ENCODE results near the gene DNAH7. TPM values are rescaled to one million over a fixed set of nuclear protein-coding genes. Genes with fewer than 3 reads are reported as not detected.

Gene DNAH7
- total RNA-seq, 4 donors from 2014 or later, result 1.6 to 5.0 (median 3.0) TPM

DNA sequence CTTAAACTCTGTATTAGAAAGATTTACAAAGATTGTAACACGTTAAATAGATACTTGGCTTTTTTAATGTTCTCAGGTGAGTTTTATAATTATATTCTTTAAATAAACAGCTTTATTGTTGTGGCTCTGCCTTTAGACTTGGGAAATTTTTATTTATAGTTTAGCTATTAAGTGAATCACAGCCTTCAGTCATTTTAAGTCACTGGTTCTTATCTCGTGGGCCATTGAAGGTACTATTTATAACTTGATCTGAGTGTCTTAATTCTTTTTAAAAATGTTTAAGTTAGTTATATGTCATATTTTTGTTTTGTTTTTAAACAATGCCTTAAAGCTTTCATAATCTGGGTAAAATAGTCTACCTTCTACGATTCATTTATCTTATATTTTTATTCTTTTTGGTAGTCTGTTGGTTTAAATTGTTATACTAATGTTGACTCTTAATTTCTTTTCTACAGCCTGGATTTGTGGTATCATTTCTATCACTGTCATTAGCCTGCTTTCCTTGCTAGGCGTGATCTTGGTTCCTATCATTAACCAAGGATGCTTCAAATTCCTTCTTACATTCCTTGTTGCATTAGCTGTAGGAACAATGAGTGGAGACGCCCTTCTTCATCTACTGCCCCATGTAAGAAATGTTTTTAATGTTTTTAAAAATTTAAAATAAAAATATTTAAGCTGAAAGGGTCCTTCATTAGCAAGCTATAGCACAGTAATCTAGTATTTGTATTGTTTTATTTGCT, 362.3 kb downstream of the DNAH7 start:
- WGBS, 2 donors, result 79 to 80% methylated on average over 5 of the region's 5 CpGs
- DNase-seq (ENCODE audit: low spot score in 2 of 2), result no peak
- H3K36me3 ChIP-seq, result peaks cover 0 to 27% (median 0%) of the 10 kb centered on the region in 3 donors
- H3K27me3 ChIP-seq, result no peaks in the 10 kb centered on the region
- H3K4me1 ChIP-seq, result no peaks in the 10 kb centered on the region
- H3K9me3 ChIP-seq, result peaks cover 0 to 5% (median 0%) of the 10 kb centered on the region in 4 donors
- H3K27ac ChIP-seq, result no peak overlapping the region
- H3K4me3 ChIP-seq, result no peak overlapping the region
- TF ChIP-seq, protein P1, sequence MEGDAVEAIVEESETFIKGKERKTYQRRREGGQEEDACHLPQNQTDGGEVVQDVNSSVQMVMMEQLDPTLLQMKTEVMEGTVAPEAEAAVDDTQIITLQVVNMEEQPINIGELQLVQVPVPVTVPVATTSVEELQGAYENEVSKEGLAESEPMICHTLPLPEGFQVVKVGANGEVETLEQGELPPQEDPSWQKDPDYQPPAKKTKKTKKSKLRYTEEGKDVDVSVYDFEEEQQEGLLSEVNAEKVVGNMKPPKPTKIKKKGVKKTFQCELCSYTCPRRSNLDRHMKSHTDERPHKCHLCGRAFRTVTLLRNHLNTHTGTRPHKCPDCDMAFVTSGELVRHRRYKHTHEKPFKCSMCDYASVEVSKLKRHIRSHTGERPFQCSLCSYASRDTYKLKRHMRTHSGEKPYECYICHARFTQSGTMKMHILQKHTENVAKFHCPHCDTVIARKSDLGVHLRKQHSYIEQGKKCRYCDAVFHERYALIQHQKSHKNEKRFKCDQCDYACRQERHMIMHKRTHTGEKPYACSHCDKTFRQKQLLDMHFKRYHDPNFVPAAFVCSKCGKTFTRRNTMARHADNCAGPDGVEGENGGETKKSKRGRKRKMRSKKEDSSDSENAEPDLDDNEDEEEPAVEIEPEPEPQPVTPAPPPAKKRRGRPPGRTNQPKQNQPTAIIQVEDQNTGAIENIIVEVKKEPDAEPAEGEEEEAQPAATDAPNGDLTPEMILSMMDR (IDR thresholded peaks at IDR 0.05), result no peak
- no peak for TF ChIP-seq EP300 (IDR thresholded peaks at IDR 0.05)
- no peak for TF ChIP-seq POLR2A (IDR thresholded peaks at IDR 0.05)

DNA sequence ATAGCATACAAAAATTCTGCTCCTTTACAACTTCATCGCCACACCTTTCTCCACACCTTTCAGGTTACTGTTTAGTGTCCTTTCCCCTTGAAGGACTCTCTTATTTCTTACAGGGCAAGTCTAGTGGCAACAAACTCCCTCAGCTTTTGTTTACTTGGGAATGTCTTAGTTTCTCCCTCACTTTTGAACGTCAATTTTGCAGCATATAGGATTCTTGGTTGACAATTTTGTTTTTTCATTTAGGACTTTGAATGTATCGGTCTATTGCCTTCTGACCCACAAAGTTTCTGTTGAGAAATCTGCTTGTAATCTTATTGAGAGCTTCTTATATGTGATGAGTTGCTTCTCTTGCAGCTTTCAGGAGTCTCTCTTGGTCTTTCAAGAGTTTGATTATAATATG, 368.2 kb downstream of the DNAH7 start:
- Histone ChIP-seq H3K9me3 (peaks cover 0 to 29% (median 6%) of the 10 kb centered on the region in 4 donors), H3K36me3 (peaks cover 0 to 22% (median 0%) of the 10 kb centered on the region in 3 donors), H3K27ac (no peak overlapping the region), H3K4me3 (no peak overlapping the region), H3K27me3 (no peaks in the 10 kb centered on the region), H3K4me1 (no peaks in the 10 kb centered on the region)
- 65 to 97% methylated on average over 2 to 3 of the region's 3 CpGs for WGBS, 2 donors
- TF ChIP-seq EP300 (IDR thresholded peaks at IDR 0.05) (no peak), POLR2A (IDR thresholded peaks at IDR 0.05) (no peak)
- TF ChIP-seq, protein P1 (IDR thresholded peaks at IDR 0.05), result no peak
- DNase-seq (ENCODE audit: low spot score in 2 of 2), result no peak

DNA sequence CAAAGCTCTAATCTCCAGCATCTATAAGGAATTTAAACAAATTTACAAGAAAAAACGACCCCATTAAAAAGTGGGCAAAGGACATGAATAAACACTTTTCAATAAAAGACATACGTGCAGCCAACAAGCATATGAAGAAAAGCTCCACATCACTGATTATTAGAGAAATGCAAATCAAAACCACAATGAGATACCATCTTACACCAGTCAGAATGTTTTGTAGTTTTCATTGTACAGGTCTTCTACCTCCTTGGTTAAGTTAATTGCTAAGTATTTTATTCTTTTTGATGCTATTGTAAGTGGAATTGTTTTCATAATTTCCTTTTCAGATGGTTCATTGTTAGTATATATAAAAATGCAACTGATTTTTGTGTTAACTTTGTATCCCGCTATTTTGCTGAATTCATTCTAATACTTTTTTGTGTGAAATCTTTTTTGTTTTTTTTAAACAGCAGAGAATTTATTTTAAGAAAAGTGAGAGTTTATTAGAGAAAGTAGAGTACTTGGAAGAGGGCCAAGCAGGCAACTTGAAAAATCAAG, 370.9 kb downstream of the DNAH7 start:
- H3K36me3 ChIP-seq, result peaks cover 0 to 33% (median 0%) of the 10 kb centered on the region in 3 donors
- TF ChIP-seq POLR2A (IDR thresholded peaks at IDR 0.05) (no peak), EP300 (IDR thresholded peaks at IDR 0.05) (no peak)
- TF ChIP-seq, protein P1 (IDR thresholded peaks at IDR 0.05), result no peak
- 80 to 87% methylated on average over 3 of the region's 3 CpGs for WGBS, 2 donors

DNA sequence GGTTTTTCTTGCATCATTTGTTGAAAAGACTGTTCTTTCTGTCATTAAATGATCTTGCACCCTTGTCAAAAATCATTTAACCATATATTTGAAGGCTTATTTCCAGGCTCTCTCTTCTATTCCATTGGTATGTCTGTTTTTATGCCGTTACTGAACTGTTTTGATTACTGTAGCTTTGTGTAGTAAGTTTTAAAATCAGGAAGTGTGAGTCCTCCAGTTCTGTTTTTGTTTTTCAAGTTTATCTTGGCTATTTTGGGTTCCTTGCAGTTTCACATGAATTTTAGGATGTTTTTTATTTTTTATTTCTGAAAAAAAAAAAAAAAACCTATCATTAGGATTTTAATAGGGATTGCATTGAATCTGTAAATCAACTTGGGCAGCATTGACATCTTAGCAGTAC, 372.6 kb downstream of the DNAH7 start:
- DNase-seq (ENCODE audit: low spot score in 2 of 2), result no peak
- no peak for TF ChIP-seq EP300 (IDR thresholded peaks at IDR 0.05)
- TF ChIP-seq, protein P1 (IDR thresholded peaks at IDR 0.05), result no peak
- no peaks in the 10 kb centered on the region for H3K4me1 ChIP-seq
- no peaks in the 10 kb centered on the region for H3K27me3 ChIP-seq
- H3K9me3 ChIP-seq, result peaks cover 0 to 35% (median 6%) of the 10 kb centered on the region in 4 donors
- peaks cover 0 to 43% (median 0%) of the 10 kb centered on the region in 3 donors for H3K36me3 ChIP-seq
- no peak overlapping the region for H3K4me3 ChIP-seq
- no peak overlapping the region for H3K27ac ChIP-seq
- 90 to 96% methylated on average over 1 of the region's 1 CpG for WGBS, 2 donors

More for the DNA sequence above, 370.9 kb downstream of the DNAH7 start:
- Histone ChIP-seq H3K4me1 (no peaks in the 10 kb centered on the region), H3K9me3 (peaks cover 0 to 31% (median 6%) of the 10 kb centered on the region in 4 donors), H3K4me3 (no peak overlapping the region), H3K27ac (no peak overlapping the region), H3K27me3 (no peaks in the 10 kb centered on the region)
- DNase-seq (ENCODE audit: low spot score in 2 of 2), result no peak

DNA sequence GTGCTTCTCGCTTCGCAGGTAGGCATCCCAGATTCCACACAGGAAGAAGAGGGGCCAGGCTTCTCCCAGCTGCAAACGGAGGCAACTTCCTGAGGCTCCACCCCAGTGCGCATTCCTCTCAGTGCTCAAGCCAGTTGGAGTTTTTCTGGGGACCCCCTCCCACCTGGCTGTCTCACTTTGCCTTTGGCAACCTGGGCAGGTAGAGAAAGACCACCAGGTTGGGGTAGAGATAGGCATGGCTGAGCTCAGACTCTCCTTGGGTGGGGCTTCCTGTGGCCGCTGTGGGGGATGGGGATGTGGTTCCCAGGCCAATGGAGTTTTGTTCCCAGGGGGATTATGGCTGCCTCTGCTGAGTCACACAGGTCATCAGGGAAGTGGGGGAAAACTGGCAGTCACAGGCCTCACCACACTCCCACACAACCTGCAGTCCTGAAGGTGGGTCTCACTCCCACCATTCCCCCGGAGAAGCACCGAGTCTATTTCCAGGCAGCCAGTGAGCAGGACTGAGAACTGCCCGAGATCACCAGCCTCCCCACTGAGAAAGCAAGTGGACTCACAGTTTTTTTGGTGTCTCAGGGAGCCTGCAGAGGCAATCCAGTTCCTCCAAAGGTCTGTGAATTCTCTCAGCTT, 373.5 kb downstream of the DNAH7 start:
- TF ChIP-seq, protein P1 (IDR thresholded peaks at IDR 0.05), result no peak
- TF ChIP-seq POLR2A (IDR thresholded peaks at IDR 0.05), result no peak
- no peak for TF ChIP-seq EP300 (IDR thresholded peaks at IDR 0.05)
- 86 to 91% methylated on average over 8 of the region's 8 CpGs for WGBS, 2 donors
- no peak overlapping the region for H3K27ac ChIP-seq
- no peaks in the 10 kb centered on the region for H3K27me3 ChIP-seq
- H3K9me3 ChIP-seq, result peaks cover 0 to 31% (median 4%) of the 10 kb centered on the region in 4 donors
- no peaks in the 10 kb centered on the region for H3K4me1 ChIP-seq
- peaks cover 0 to 43% (median 0%) of the 10 kb centered on the region in 3 donors for H3K36me3 ChIP-seq
- no peak for DNase-seq (ENCODE audit: low spot score in 2 of 2)
- H3K4me3 ChIP-seq, result no peak overlapping the region

Data from tibial nerve (tissue), 4 donors.